Endothelial cell of umbilical vein (primary cell): ENCODE measurements around the gene CHD6. TPM values are rescaled to one million over a fixed set of nuclear protein-coding genes. Genes with fewer than 3 reads are reported as not detected.

Experiments
- BruUV-seq: library from RNA; stranded (reverse); fragments of 400-500 nt; replicated peaks from 2 replicates; lab custom pipeline; 2021; lab: Mats Ljungman, UMichigan
- CTCF ChIA-PET: fragments of 300-600, 350-600 bp; sonication (Branson Sonifier 250); formaldehyde crosslinking; loops from one replicate; lab custom pipeline; 2021; ENCODE audit warnings: antibody characterized with exemption, inconsistent platforms; lab: Charles Lee
- POLR2A ChIA-PET: fragments of 300-600, 350-600 bp; sonication (Branson Sonifier 250); formaldehyde crosslinking; loops from one replicate; lab custom pipeline; 2021; ENCODE audit warnings: antibody characterized with exemption, inconsistent platforms; lab: Charles Lee
- DNase-seq: peaks from one replicate; pipeline ENCODE4 v3.0.0-alpha.2; 2011; ENCODE audit warnings: low read depth, low spot score
- FAIRE-seq: peaks from 2 replicates; lab custom pipeline; 2011; peaks lifted over from hg19 to GRCh38; lab: Jason Lieb, UNC
- H2AFZ ChIP-seq: 2 replicates; pipeline ENCODE4 v1.6.0; 2012; ENCODE audit warnings: low read depth, low read length, control low read depth, inconsistent platforms
- H3K27ac ChIP-seq: 2 replicates; pipeline ENCODE4 v1.5.1; 2011; ENCODE audit warnings: low read depth, mild to moderate bottlenecking, control low read depth, low read length, moderate library complexity; ENCODE audit not compliant: insufficient read depth
- H3K27me3 ChIP-seq, 2 experiments: 2 replicates each; pipeline versions ENCODE4 v1.6.0 to v1.6.1; 2011; ENCODE audit warnings: low read length in 2 of 2, mixed read lengths in 1 of 2; ENCODE audit not compliant: control insufficient read depth in 2 of 2, insufficient read depth in 2 of 2
- H3K36me3 ChIP-seq, 2 experiments: 2 replicates in 1 of 2; 3 replicates in 1 of 2; pipeline ENCODE4 v1.5.1; 2011; ENCODE audit warnings: low read length in 2 of 2, mild to moderate bottlenecking in 1 of 2, moderate library complexity in 1 of 2; ENCODE audit not compliant: control insufficient read depth in 2 of 2, insufficient read depth in 2 of 2; ENCODE audit errors: extremely low read depth in 1 of 2
- H3K4me1 ChIP-seq: 3 replicates; pipeline ENCODE4 v1.5.1; 2011; ENCODE audit warnings: mild to moderate bottlenecking, low read length; ENCODE audit not compliant: control insufficient read depth, insufficient read depth; ENCODE audit errors: extremely low read depth
- H3K4me2 ChIP-seq: 2 replicates; pipeline ENCODE4 v1.6.1; 2011; ENCODE audit warnings: low read length, control low read depth, mixed read lengths; ENCODE audit not compliant: insufficient read depth
- H3K4me3 ChIP-seq, 3 experiments: fragments of 200-600 bp in 1 of 3; sonication (generic), shearing (Covaris generic) in 1 of 3; replicated peaks in 1 of 3; 2 replicates each; pipeline ENCODE4 v1.5.1; 2011 to 2016; ENCODE audit warnings: control low read depth in 3 of 3, low read length in 3 of 3, mild to moderate bottlenecking in 2 of 3, inconsistent platforms in 1 of 3, low read depth in 1 of 3, moderate library complexity in 1 of 3; ENCODE audit not compliant: insufficient read depth in 1 of 3
- H3K79me2 ChIP-seq: 2 replicates; pipeline ENCODE4 v1.6.0; 2012; ENCODE audit warnings: low read length, inconsistent platforms; ENCODE audit not compliant: control insufficient read depth, insufficient read depth
- H3K9ac ChIP-seq: replicated peaks from 2 replicates; pipeline ENCODE3; 2011; ENCODE audit warnings: low read length, control low read depth; ENCODE audit not compliant: insufficient read depth; ENCODE audit errors: extremely low read depth
- H3K9me1 ChIP-seq: replicated peaks from 3 replicates; pipeline ENCODE4 v1.6.0; 2011; ENCODE audit warnings: mild to moderate bottlenecking, low read length; ENCODE audit not compliant: control insufficient read depth, insufficient read depth; ENCODE audit errors: extremely low read depth
- H3K9me3 ChIP-seq: replicated peaks from 2 replicates; pipeline ENCODE4 v1.5.1; 2012; ENCODE audit warnings: low read length, inconsistent platforms; ENCODE audit not compliant: control insufficient read depth, insufficient read depth
- H4K20me1 ChIP-seq: replicated peaks from 2 replicates; pipeline ENCODE3; 2011; ENCODE audit warnings: mild to moderate bottlenecking, low read length; ENCODE audit not compliant: control insufficient read depth, insufficient read depth; ENCODE audit errors: extremely low read depth
- EZH2 ChIP-seq: IDR thresholded peaks from 2 replicates; pipeline ENCODE4 v1.6.1; 2012; ENCODE audit warnings: borderline replicate concordance, low read depth, mild to moderate bottlenecking, moderate library complexity, low read length, inconsistent platforms; ENCODE audit not compliant: severe bottlenecking
- FOS ChIP-seq: IDR thresholded peaks from 2 replicates; pipeline ENCODE4 v1.6.1; 2011; ENCODE audit warnings: mild to moderate bottlenecking, low read length, moderate library complexity, borderline replicate concordance; ENCODE audit not compliant: insufficient read depth
- GATA2 ChIP-seq: IDR thresholded peaks from 2 replicates; pipeline ENCODE4 v1.7.0; 2011; ENCODE audit warnings: low read depth, mild to moderate bottlenecking, moderate library complexity, mixed read lengths, low read length; ENCODE audit not compliant: insufficient read length, insufficient read depth
- JUN ChIP-seq: IDR thresholded peaks from 2 replicates; pipeline ENCODE4 v1.6.1; 2011; ENCODE audit warnings: borderline replicate concordance, low read depth; ENCODE audit not compliant: insufficient read length, insufficient read depth
- MYC ChIP-seq: IDR thresholded peaks from one replicate; pipeline ENCODE4 v1.6.1; 2011; ENCODE audit warnings: mild to moderate bottlenecking, low read depth, low read length
- POLR2A ChIP-seq: IDR thresholded peaks from 2 replicates; pipeline ENCODE4 v1.6.1; 2012; ENCODE audit warnings: low read depth, mild to moderate bottlenecking, control low read depth, low read length
- POLR2AphosphoS5 ChIP-seq: IDR thresholded peaks from 2 replicates; pipeline ENCODE4 v1.6.1; 2012; ENCODE audit warnings: low read depth, mild to moderate bottlenecking, control low read depth, low read length, moderate library complexity; ENCODE audit not compliant: insufficient read depth
- dilution Hi-C: fragments of 300-500 bp; cut with MboI; formaldehyde crosslinking; loops from one replicate; pipeline ENCODE4 v1.15.0; 2019; ENCODE audit warnings: low sequenced_read_pairs; ENCODE audit not compliant: extremely low pct_ligation_motif_present
- intact Hi-C: fragments of 100-400 bp; cut with micrococcal nuclease; formaldehyde crosslinking; loops from one replicate; pipeline ENCODE4 v1.10.0; 2022
- polyA plus RNA-seq, 4 experiments: library from polyadenylated mRNA; depleted of rRNA in 3 of 4; stranded (reverse) in 3 of 4; unstranded in 1 of 4; fragments of >200 nt; gene quantifications; 2 replicates each; pipeline versions ENCODE4 v1.2.1 to v1.2.3, GENCODE V29; 2011 to 2012; ENCODE audit warnings: missing spikeins in 1 of 4
- total RNA-seq: library from RNA; stranded (reverse); gene quantifications from 2 replicates; pipeline ENCODE4 v1.2.3, GENCODE V29; 2021
- TF ChIP-seq, protein P1 (sequence below): IDR thresholded peaks from 2 replicates; pipeline ENCODE4 v1.6.1; 2011; ENCODE audit not compliant: insufficient read depth, insufficient read length
- TF ChIP-seq, protein P2 (sequence below), 2 donors: IDR thresholded peaks; 1 replicate in 1 of 2; 2 replicates in 1 of 2; pipeline ENCODE4 v1.5.1; 2011; ENCODE audit warnings: low read length in 2 of 2, mild to moderate bottlenecking in 2 of 2, moderate library complexity in 2 of 2, control low read depth in 1 of 2, inconsistent platforms in 1 of 2, low read depth in 1 of 2; ENCODE audit not compliant: insufficient read depth in 1 of 2; ENCODE audit errors: extremely low read depth in 1 of 2

CHD6 gene
- total and polyA plus RNA-seq, 2 donors (not counting 3 experiments of a cell fraction or from before 2014, with no cell fraction given) = 7.2 to 33.7 TPM

DNA sequence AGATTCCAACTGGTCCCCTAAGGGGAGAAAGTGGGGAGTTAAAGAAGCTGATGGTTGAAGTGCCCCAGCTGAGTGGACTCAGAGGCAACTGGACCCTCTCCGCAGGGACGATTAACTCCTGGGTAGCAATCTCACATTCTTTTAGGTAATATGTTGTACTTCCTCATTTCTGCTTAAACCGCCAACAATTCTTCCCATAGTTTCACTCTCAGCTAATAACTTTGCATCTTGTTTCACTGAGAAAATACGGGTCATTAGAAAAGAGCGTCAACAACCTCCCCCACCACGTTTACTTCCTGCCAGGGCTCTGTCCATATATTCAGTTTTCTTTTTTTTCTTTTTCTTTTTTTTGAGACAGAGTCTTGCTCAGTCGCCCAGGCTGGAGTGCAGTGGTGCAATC, 39.5 kb upstream of the CHD6 start:
- Histone ChIP-seq H3K79me2 (no peaks in the 10 kb centered on the region), H3K4me1 (no peaks in the 10 kb centered on the region), H2AFZ (no peak overlapping the region), H3K4me3 (no peak overlapping the region), H3K4me2 (no peak overlapping the region), H4K20me1 (no peaks in the 10 kb centered on the region), H3K9ac (no peak overlapping the region), H3K9me3 (no peaks in the 10 kb centered on the region), H3K27ac (no peak overlapping the region), H3K27me3 (no peaks in the 10 kb centered on the region), H3K36me3 (no peaks in the 10 kb centered on the region), H3K9me1 (no peaks in the 10 kb centered on the region)
- POLR2A ChIA-PET = no interaction called here
- FAIRE-seq (no peak), DNase-seq (no peak)
- no TSS peak for BruUV-seq
- no peak for TF ChIP-seq POLR2AphosphoS5
- TF ChIP-seq MYC = no peak
- no peak for TF ChIP-seq EZH2
- intact Hi-C loops = no loop called here
- CTCF ChIA-PET = no interaction called here
- dilution Hi-C loops = no loop called here

DNA sequence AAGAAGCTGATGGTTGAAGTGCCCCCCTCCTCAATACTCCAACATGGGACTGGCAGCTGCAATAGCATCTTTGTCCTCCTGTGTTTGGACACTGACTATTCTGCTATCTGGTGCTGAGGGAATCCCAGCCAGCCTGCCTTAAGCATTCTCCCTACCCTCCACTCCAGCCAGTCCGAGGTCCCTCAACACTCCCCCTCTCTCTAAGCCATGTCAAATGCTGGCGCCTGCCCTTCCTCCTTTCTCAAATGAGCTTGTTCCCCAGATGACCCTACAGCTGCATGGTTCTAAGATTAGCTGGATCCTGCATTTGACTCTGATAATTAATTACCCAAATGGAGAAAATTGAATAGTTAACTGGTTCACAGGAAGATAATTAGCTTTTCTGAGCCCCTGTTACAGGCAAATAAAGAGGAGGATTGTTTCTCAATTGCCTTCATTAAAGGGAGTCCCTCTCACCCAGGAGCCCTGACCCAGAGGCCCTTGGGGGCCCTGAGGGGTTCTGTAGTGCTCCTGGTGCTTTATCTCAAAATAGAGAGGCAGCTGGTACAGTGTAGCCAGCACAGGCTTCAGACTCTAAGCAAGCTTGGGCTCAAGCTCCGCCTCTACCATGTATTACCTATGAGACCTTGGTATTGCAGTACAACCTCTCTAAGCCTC, 37.9 kb upstream of the CHD6 start:
- DNase-seq (no peak), FAIRE-seq (no peak)
- H3K27ac ChIP-seq = no peak overlapping the region
- no peaks in the 10 kb centered on the region for H3K36me3 ChIP-seq
- ChIA-PET POLR2A (no interaction called here), CTCF (interaction anchor here (0.6 kb wide), 1 partner anchor 161 kb away, joined by 3 read pairs; no protein-coding TSS in a partner anchor)
- TF ChIP-seq, protein P1, sequence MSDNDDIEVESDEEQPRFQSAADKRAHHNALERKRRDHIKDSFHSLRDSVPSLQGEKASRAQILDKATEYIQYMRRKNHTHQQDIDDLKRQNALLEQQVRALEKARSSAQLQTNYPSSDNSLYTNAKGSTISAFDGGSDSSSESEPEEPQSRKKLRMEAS = no peak
- TF ChIP-seq POLR2AphosphoS5 (no peak), JUN (no peak), GATA2 (no peak), EZH2 (no peak), MYC (no peak), POLR2A (no peak), FOS (no peak)
- TF ChIP-seq, protein P2, sequence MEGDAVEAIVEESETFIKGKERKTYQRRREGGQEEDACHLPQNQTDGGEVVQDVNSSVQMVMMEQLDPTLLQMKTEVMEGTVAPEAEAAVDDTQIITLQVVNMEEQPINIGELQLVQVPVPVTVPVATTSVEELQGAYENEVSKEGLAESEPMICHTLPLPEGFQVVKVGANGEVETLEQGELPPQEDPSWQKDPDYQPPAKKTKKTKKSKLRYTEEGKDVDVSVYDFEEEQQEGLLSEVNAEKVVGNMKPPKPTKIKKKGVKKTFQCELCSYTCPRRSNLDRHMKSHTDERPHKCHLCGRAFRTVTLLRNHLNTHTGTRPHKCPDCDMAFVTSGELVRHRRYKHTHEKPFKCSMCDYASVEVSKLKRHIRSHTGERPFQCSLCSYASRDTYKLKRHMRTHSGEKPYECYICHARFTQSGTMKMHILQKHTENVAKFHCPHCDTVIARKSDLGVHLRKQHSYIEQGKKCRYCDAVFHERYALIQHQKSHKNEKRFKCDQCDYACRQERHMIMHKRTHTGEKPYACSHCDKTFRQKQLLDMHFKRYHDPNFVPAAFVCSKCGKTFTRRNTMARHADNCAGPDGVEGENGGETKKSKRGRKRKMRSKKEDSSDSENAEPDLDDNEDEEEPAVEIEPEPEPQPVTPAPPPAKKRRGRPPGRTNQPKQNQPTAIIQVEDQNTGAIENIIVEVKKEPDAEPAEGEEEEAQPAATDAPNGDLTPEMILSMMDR (IDR thresholded peaks at IDR 0.05; ENCODE audit: extremely low read depth in 1 of 2, insufficient read depth in 1 of 2, low read depth in 1 of 2, low read length in 2 of 2) = no peak
- dilution Hi-C loops (no loop called here), intact Hi-C loops (no loop called here)
- no peaks in the 10 kb centered on the region for H3K79me2 ChIP-seq
- H3K27me3 ChIP-seq = no peaks in the 10 kb centered on the region
- no TSS peak for BruUV-seq
- no peaks in the 10 kb centered on the region for H3K9me3 ChIP-seq
- no peaks in the 10 kb centered on the region for H4K20me1 ChIP-seq
- no peaks in the 10 kb centered on the region for H3K9me1 ChIP-seq
- H2AFZ ChIP-seq = no peak overlapping the region
- no peak overlapping the region for H3K4me2 ChIP-seq
- H3K4me3 ChIP-seq = no peak overlapping the region
- H3K9ac ChIP-seq = no peak overlapping the region
- no peaks in the 10 kb centered on the region for H3K4me1 ChIP-seq
